Fibroblast of gingiva (primary cell): ENCODE measurements around the gene GGNBP2.

Experiments
- DNase-seq: peaks from one replicate; pipeline ENCODE4 v3.0.0-alpha.2; 2011; ENCODE audit warnings: low read depth

GGNBP2 gene

GRCh38 chr17:36523113-36523512 lies 21.6 kb upstream of the GGNBP2 start:
- DNase-seq = no peak

GRCh38 chr17:36524428-36524876 lies 20.3 kb upstream of the GGNBP2 start:
- DNase-seq = no peak

GRCh38 chr17:36525113-36525512 lies 19.6 kb upstream of the GGNBP2 start:
- DNase-seq = no peak

- DNase-seq = no peak
Observed at GRCh38 chr17:36525888-36526287, 18.8 kb upstream of the GGNBP2 start.

GRCh38 chr17:36527621-36528250 lies 17.0 kb upstream of the GGNBP2 start:
- DNase-seq = no peak

GRCh38 chr17:36529121-36529520 lies 15.6 kb upstream of the GGNBP2 start:
- DNase-seq = no peak

GRCh38 chr17:36532435-36532975 lies 12.2 kb upstream of the GGNBP2 start:
- no peak for DNase-seq

- peak; percentile 42 for DNase-seq
Observed at GRCh38 chr17:36533935-36534839, 10.5 kb upstream of the GGNBP2 start.

GRCh38 chr17:36534840-36535668 lies 9.7 kb upstream of the GGNBP2 start, which contains the start of the genes MYO19 and PIGW:
MYO19 (minus strand) TSS chr17:36534868; CDS start chr17:36532538, 2,330 bp downstream.
PIGW (plus strand) TSS chr17:36534987; CDS start chr17:36537102, 2,115 bp downstream.
- peak; percentile 89 for DNase-seq

GRCh38 chr17:36535669-36536081 lies 9.0 kb upstream of the GGNBP2 start:
- no peak for DNase-seq

- DNase-seq = no peak
Observed at GRCh38 chr17:36540696-36541095, 4.0 kb upstream of the GGNBP2 start.

- no peak for DNase-seq
Observed at GRCh38 chr17:36542755-36543154, 2.0 kb upstream of the GGNBP2 start.

- DNase-seq = peak; percentile 52
Observed at GRCh38 chr17:36544044-36544306, 744 bp upstream of the GGNBP2 start.

GRCh38 chr17:36545077-36545464 lies 352 bp downstream of the GGNBP2 start:
- no peak for DNase-seq

GRCh38 chr17:36545465-36546417 lies 1.0 kb downstream of the GGNBP2 start:
- DNase-seq = peak; percentile 99

GRCh38 chr17:36546418-36547093 lies 1.8 kb downstream of the GGNBP2 start:
- DNase-seq = no peak

- no peak for DNase-seq
Observed at GRCh38 chr17:36547776-36548175, 3.1 kb downstream of the GGNBP2 start.

- DNase-seq = no peak
Observed at GRCh38 chr17:36550491-36551417, 6.0 kb downstream of the GGNBP2 start.

- no peak for DNase-seq
Observed at GRCh38 chr17:36553459-36553858, 8.7 kb downstream of the GGNBP2 start.
